Stomach (tissue), 4 donors: ENCODE data around the gene OR10P1.

Source experiments
- CTCF ChIP-seq, 7 experiments: fragments of 450-650 bp in 4 of 7; fragments of 200-600 bp in 3 of 7; sonication (generic) in 3 of 7; IDR thresholded peaks; one replicate each; pipeline ENCODE4 v1.5.1; 2016 to 2019; ENCODE audit warnings: antibody characterized with exemption in 7 of 7, control low read depth in 2 of 7, mild to moderate bottlenecking in 1 of 7
- EP300 ChIP-seq: sonication (generic); formaldehyde crosslinking; IDR thresholded peaks from one replicate; pipeline ENCODE4 v1.6.1; 2017; ENCODE audit warnings: antibody characterized with exemption
- POLR2A ChIP-seq, 4 donors: fragments of 450-650 bp; IDR thresholded peaks; one replicate each; pipeline ENCODE4 v1.6.1; 2016; ENCODE audit warnings: antibody characterized with exemption in 4 of 4, control low read depth in 2 of 4, mild to moderate bottlenecking in 1 of 4, moderate library complexity in 1 of 4
- POLR2AphosphoS5 ChIP-seq, 3 donors: sonication (generic); formaldehyde crosslinking; IDR thresholded peaks; one replicate each; pipeline ENCODE4 v1.6.1; 2016; ENCODE audit warnings: antibody characterized with exemption in 3 of 3

DNA sequence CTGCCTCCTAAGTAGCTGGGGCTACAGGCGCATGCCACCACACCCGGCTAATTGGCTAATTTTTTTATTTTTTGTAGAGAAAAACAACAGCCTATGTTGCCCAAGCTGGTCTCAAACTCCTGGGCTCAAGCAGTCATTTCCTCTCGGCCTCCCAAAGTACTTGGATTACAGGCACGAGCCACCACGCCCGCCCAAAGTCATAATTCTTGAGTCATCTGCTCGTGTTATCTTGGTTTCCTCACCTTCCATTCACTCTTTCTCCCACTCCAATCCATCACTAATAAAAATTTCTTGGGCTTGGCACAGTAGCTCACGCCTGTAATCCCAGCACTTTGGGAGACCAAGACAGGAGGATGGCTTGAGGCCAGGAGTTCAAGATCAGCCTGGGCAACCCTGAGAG, 39.0 kb downstream of the OR10P1 start:
- TF ChIP-seq CTCF (IDR thresholded peaks at IDR 0.05), result no peak
- TF ChIP-seq POLR2A (IDR thresholded peaks at IDR 0.05), result no peak
- TF ChIP-seq POLR2AphosphoS5 (IDR thresholded peaks at IDR 0.05), result no peak
- TF ChIP-seq EP300, result no peak
